NT2/D1 (cell line): ENCODE results near the gene MAP2K3.

Experiments
- SUZ12 ChIP-seq: IDR thresholded peaks from 2 replicates; pipeline ENCODE4 v1.6.1; 2011; ENCODE audit not compliant: insufficient read length, insufficient read depth; ENCODE audit errors: extremely low read depth
- YY1 ChIP-seq: IDR thresholded peaks from 2 replicates; pipeline ENCODE4 v1.6.1; 2011; ENCODE audit not compliant: insufficient read length, insufficient read depth
- ZNF274 ChIP-seq: IDR thresholded peaks from 2 replicates; pipeline ENCODE4 v1.6.1; 2011; ENCODE audit warnings: mild to moderate bottlenecking, low read depth, low read length

- TF ChIP-seq YY1 (no peak), ZNF274 (no peak), SUZ12 (no peak)
These were observed 72.1 kb downstream of the MAP2K3 start for GRCh38 chr17:21356537-21357127.
